NCI-H748 treated with DMSO at 0.1 percent for 48 hours (cell line): ENCODE results near the gene STK39.
"Not testable (repeated sequence)": the region's sequence is repeated elsewhere in the genome, so short reads cannot be mapped to it uniquely, and the experiment has no call there.

Experiments
- DNase-seq: peaks from one replicate; lab custom pipeline; 2025; lab: John Stamatoyannopoulos, UW

The STK39 gene

GRCh38 chr2:168135630-168136029 is 111.8 kb downstream of the STK39 start:
- no peak for DNase-seq

GRCh38 chr2:168135121-168135520 is 112.3 kb downstream of the STK39 start:
- DNase-seq, result no peak

GRCh38 chr2:168134485-168134884 is 112.9 kb downstream of the STK39 start:
- no peak for DNase-seq

- DNase-seq, result no peak
Observed at GRCh38 chr2:168132389-168132788, 115.0 kb downstream of the STK39 start.

GRCh38 chr2:168130346-168130745 is 117.0 kb downstream of the STK39 start:
- no peak for DNase-seq

- DNase-seq, result no peak
Observed at GRCh38 chr2:168127371-168127770, 120.0 kb downstream of the STK39 start.

GRCh38 chr2:168122210-168122609 is 125.2 kb downstream of the STK39 start:
- not testable (repeated sequence) for DNase-seq

- no peak for DNase-seq
Observed at GRCh38 chr2:168120730-168121129, 126.7 kb downstream of the STK39 start.

GRCh38 chr2:168120310-168120709 is 127.1 kb downstream of the STK39 start:
- no peak for DNase-seq

- DNase-seq, result peak; percentile 47
Observed at GRCh38 chr2:168119515-168120141, 127.8 kb downstream of the STK39 start.

GRCh38 chr2:168118733-168119514 is 128.5 kb downstream of the STK39 start:
- DNase-seq, result peak; percentile 70

GRCh38 chr2:168116448-168116847 is 130.9 kb downstream of the STK39 start:
- no peak for DNase-seq

GRCh38 chr2:168114619-168115018 is 132.8 kb downstream of the STK39 start:
- no peak for DNase-seq

GRCh38 chr2:168114040-168114439 is 133.4 kb downstream of the STK39 start:
- no peak for DNase-seq

- DNase-seq, result no peak
Observed at GRCh38 chr2:168107322-168107721, 140.1 kb downstream of the STK39 start.

- DNase-seq, result no peak
Observed at GRCh38 chr2:168105127-168105683, 142.2 kb downstream of the STK39 start.

- DNase-seq, result no peak
Observed at GRCh38 chr2:168097431-168097830, 150.0 kb downstream of the STK39 start.

- DNase-seq, result no peak
Observed at GRCh38 chr2:168096158-168096557, 151.2 kb downstream of the STK39 start.

GRCh38 chr2:168091986-168092385 is 155.4 kb downstream of the STK39 start:
- no peak for DNase-seq

GRCh38 chr2:168090366-168091135 is 156.8 kb downstream of the STK39 start:
- no peak for DNase-seq

- no peak for DNase-seq
Observed at GRCh38 chr2:168089200-168089599, 158.2 kb downstream of the STK39 start.

GRCh38 chr2:168087401-168087800 is 160.0 kb downstream of the STK39 start:
- DNase-seq, result no peak

GRCh38 chr2:168086851-168087250 is 160.5 kb downstream of the STK39 start:
- no peak for DNase-seq
